Measurements from ENCODE around the gene LTB4R2. TPM values are rescaled to one million over a fixed set of nuclear protein-coding genes. Genes with fewer than 3 reads are reported as not detected.

Gene LTB4R2
- total and polyA plus RNA-seq, 2 donors (not counting 1 experiment from before 2014, with no cell fraction given): 10.7 to 11.7 TPM

GRCh38 chr14:24323341-24323740, 13.4 kb downstream of the LTB4R2 start:
- no peak overlapping the region for H3K27ac Mint-ChIP-seq
- CTCF ChIA-PET: interaction anchor here (1.4 to 9.1 kb wide), 4 partner anchors 10 to 108 kb away, joined by 5 to 65 read pairs (median 10); partner anchors contain the start of genes CIDEB, LTB4R and LTB4R2

GRCh38 chr14:24324024-24324423, 14.1 kb downstream of the LTB4R2 start:
- Histone ChIP-seq H3K4me1 (ENCODE audit: control insufficient read depth in 2 of 2, insufficient read depth in 2 of 2, low read length in 2 of 2) (peaks cover 5 to 9% of the 10 kb centered on the region in 2 donors), H4K20me1 (ENCODE audit: control insufficient read depth, insufficient read depth, low read length, poor library complexity, severe bottlenecking) (no peaks in the 10 kb centered on the region), H3K4me3 (ENCODE audit: control extremely low read depth in 1 of 5, extremely low read depth in 1 of 5, insufficient read depth in 1 of 5, low read depth in 2 of 5, low read length in 4 of 5) (no peak overlapping the region), H2AFZ (ENCODE audit: insufficient read depth, low read depth, low read length, poor library complexity, severe bottlenecking) (no peak overlapping the region), H3K9me3 (ENCODE audit: control extremely low read depth in 1 of 3, control insufficient read depth in 2 of 3, insufficient read depth in 1 of 3, low read length in 2 of 3) (no peaks in the 10 kb centered on the region), H3K36me3 (replicated peaks in 1 of 2; ENCODE audit: control extremely low read depth in 1 of 2, control insufficient read depth in 1 of 2, extremely low read depth in 1 of 2, insufficient read depth in 2 of 2, low read length in 1 of 2) (no peaks in the 10 kb centered on the region), H3K27ac (ENCODE audit: low read length in 2 of 2) (no peak overlapping the region), H3K79me2 (ENCODE audit: control insufficient read depth, insufficient read depth, low read length) (no peaks in the 10 kb centered on the region), H3K9ac (ENCODE audit: low read length) (no peak overlapping the region), H3K4me2 (replicated peaks; ENCODE audit: low read depth, low read length, poor library complexity, severe bottlenecking) (no peak overlapping the region), H3K27me3 (replicated peaks in 1 of 4; ENCODE audit: control extremely low read depth in 1 of 4, control insufficient read depth in 3 of 4, insufficient read depth in 4 of 4, low read length in 3 of 4) (peaks cover 0 to 3% (median 0%) of the 10 kb centered on the region in 4 experiments)
- peaks cover 13% of the 10 kb centered on the region for H3K4me1 Mint-ChIP-seq
- no peak overlapping the region for H3K27ac Mint-ChIP-seq
- ChIA-PET POLR2A (no interaction called here), CTCF (interaction anchor here (0.6 to 9.1 kb wide), 6 partner anchors 13 to 113 kb away, joined by 3 to 65 read pairs (median 8); partner anchors contain the start of genes CIDEB, LTB4R and LTB4R2)
- H3K4me3 Mint-ChIP-seq: no peak overlapping the region
- DNase-seq (no peak), ATAC-seq (ENCODE audit: low read depth) (no peak)
- no peaks in the 10 kb centered on the region for H3K9me3 Mint-ChIP-seq (ENCODE audit: insufficient read depth)
- intact Hi-C loops (cut with micrococcal nuclease): no loop called here
- WGBS (ENCODE audit: insufficient coverage): 94% methylated on average over 4 of the region's 6 CpGs
- no peak for TF ChIP-seq CTCF (IDR thresholded peaks at IDR 0.05)
- no peak for TF ChIP-seq EZH2 (IDR thresholded peaks at IDR 0.05; ENCODE audit: borderline replicate concordance, insufficient read depth, low read depth, low read length, poor library complexity, severe bottlenecking)
- peaks cover 11% of the 10 kb centered on the region for H3K27me3 Mint-ChIP-seq

More at GRCh38 chr14:24323341-24323740, 13.4 kb downstream of the LTB4R2 start:
- no peak for ATAC-seq (ENCODE audit: low read depth)
- 88% methylated on average over 3 of the region's 3 CpGs for WGBS (ENCODE audit: insufficient coverage)
- Histone ChIP-seq H3K36me3 (replicated peaks in 1 of 2; ENCODE audit: control extremely low read depth in 1 of 2, control insufficient read depth in 1 of 2, extremely low read depth in 1 of 2, insufficient read depth in 2 of 2, low read length in 1 of 2) (no peaks in the 10 kb centered on the region), H3K4me1 (ENCODE audit: control insufficient read depth in 2 of 2, insufficient read depth in 2 of 2, low read length in 2 of 2) (peaks cover 5 to 9% of the 10 kb centered on the region in 2 donors), H3K4me3 (ENCODE audit: control extremely low read depth in 1 of 5, extremely low read depth in 1 of 5, insufficient read depth in 1 of 5, low read depth in 2 of 5, low read length in 4 of 5) (no peak overlapping the region), H3K9ac (ENCODE audit: low read length) (no peak overlapping the region), H2AFZ (ENCODE audit: insufficient read depth, low read depth, low read length, poor library complexity, severe bottlenecking) (no peak overlapping the region), H3K9me3 (ENCODE audit: control extremely low read depth in 1 of 3, control insufficient read depth in 2 of 3, insufficient read depth in 1 of 3, low read length in 2 of 3) (no peaks in the 10 kb centered on the region), H3K27ac (ENCODE audit: low read length in 2 of 2) (no peak overlapping the region), H3K27me3 (replicated peaks in 1 of 4; ENCODE audit: control extremely low read depth in 1 of 4, control insufficient read depth in 3 of 4, insufficient read depth in 4 of 4, low read length in 3 of 4) (peaks cover 0 to 6% (median 0%) of the 10 kb centered on the region in 4 experiments), H3K4me2 (replicated peaks; ENCODE audit: low read depth, low read length, poor library complexity, severe bottlenecking) (no peak overlapping the region), H3K79me2 (ENCODE audit: control insufficient read depth, insufficient read depth, low read length) (no peaks in the 10 kb centered on the region), H4K20me1 (ENCODE audit: control insufficient read depth, insufficient read depth, low read length, poor library complexity, severe bottlenecking) (no peaks in the 10 kb centered on the region)
- Mint-ChIP-seq H3K9me3 (ENCODE audit: insufficient read depth) (no peaks in the 10 kb centered on the region), H3K4me3 (no peak overlapping the region), H3K4me1 (peaks cover 9% of the 10 kb centered on the region), H3K27me3 (peaks cover 11% of the 10 kb centered on the region)
- intact Hi-C loops (cut with micrococcal nuclease): no loop called here
- DNase-seq: no peak
- POLR2A ChIA-PET: no interaction called here
- TF ChIP-seq EZH2 (IDR thresholded peaks at IDR 0.05; ENCODE audit: borderline replicate concordance, insufficient read depth, low read depth, low read length, poor library complexity, severe bottlenecking): no peak
- no peak for TF ChIP-seq CTCF (IDR thresholded peaks at IDR 0.05)

Measured in B cell (primary cell).